ENCODE measurements around the gene VPS25. TPM values are rescaled to one million over a fixed set of nuclear protein-coding genes. Genes with fewer than 3 reads are reported as not detected.
A peak's percentile ranks its signal among the peaks of the same experiment; 100 is the strongest.

Gene VPS25
- total RNA-seq, 2 donors from 2014 or later = 17.8 to 23.9 TPM

GRCh38 chr17:42795061-42795460, 21.8 kb downstream of the VPS25 start:
- intact Hi-C loops (cut with DNase I) = no loop called here
- WGBS, 2 donors = 59 to 77% methylated on average over 4 of the region's 4 CpGs
- DNase-seq (no peak), ATAC-seq (no peak)
- H3K36me3 ChIP-seq (replicated peaks in 1 of 2; ENCODE audit: insufficient read depth in 1 of 2, low read depth in 2 of 2) = no peaks in the 10 kb centered on the region
- H3K4me3 ChIP-seq = no peak overlapping the region
- no peak overlapping the region for H3K27ac ChIP-seq
- peaks cover 39% of the 10 kb centered on the region for H3K4me1 ChIP-seq
- no peak for TF ChIP-seq CTCF (IDR thresholded peaks at IDR 0.05)
- no peak for TF ChIP-seq POLR2A (IDR thresholded peaks at IDR 0.05)
- H3K9me3 ChIP-seq = no peaks in the 10 kb centered on the region
- H3K27me3 ChIP-seq = no peaks in the 10 kb centered on the region

- no peaks in the 10 kb centered on the region for H3K9me3 ChIP-seq
- 83 to 95% methylated on average over 10 of the region's 10 CpGs for WGBS, 2 donors
- no peak overlapping the region for H3K27ac ChIP-seq
- ATAC-seq (no peak), DNase-seq (no peak)
- no peaks in the 10 kb centered on the region for H3K36me3 ChIP-seq (replicated peaks in 1 of 2; ENCODE audit: insufficient read depth in 1 of 2, low read depth in 2 of 2)
- H3K4me1 ChIP-seq = peaks cover 39% of the 10 kb centered on the region
- no peaks in the 10 kb centered on the region for H3K27me3 ChIP-seq
- TF ChIP-seq POLR2A (IDR thresholded peaks at IDR 0.05) (no peak), CTCF (IDR thresholded peaks at IDR 0.05) (no peak)
- H3K4me3 ChIP-seq = no peak overlapping the region
- intact Hi-C loops (cut with DNase I) = no loop called here
Measured at GRCh38 chr17:42795465-42795864, 22.2 kb downstream of the VPS25 start.

GRCh38 chr17:42796066-42796758, 23.0 kb downstream of the VPS25 start:
- ATAC-seq = no peak
- 79% methylated on average over 16 to 18 of the region's 18 CpGs for WGBS, 2 donors
- no peak for DNase-seq
- Histone ChIP-seq H3K4me1 (peaks cover 39% of the 10 kb centered on the region), H3K4me3 (no peak overlapping the region), H3K27ac (peak overlapping the region in 3 of 4 donors; percentile 88 to 94 (median 91)), H3K36me3 (replicated peaks in 1 of 2; ENCODE audit: insufficient read depth in 1 of 2, low read depth in 2 of 2) (no peaks in the 10 kb centered on the region), H3K9me3 (no peaks in the 10 kb centered on the region), H3K27me3 (no peaks in the 10 kb centered on the region)
- TF ChIP-seq POLR2A (IDR thresholded peaks at IDR 0.05) (no peak), CTCF (IDR thresholded peaks at IDR 0.05) (no peak)
- intact Hi-C loops (cut with DNase I) = no loop called here

- no peaks in the 10 kb centered on the region for H3K36me3 ChIP-seq (replicated peaks in 1 of 2; ENCODE audit: insufficient read depth in 1 of 2, low read depth in 2 of 2)
- H3K4me3 ChIP-seq = peak overlapping the region; percentile 68 to 87
- peaks cover 39% of the 10 kb centered on the region for H3K4me1 ChIP-seq
- DNase-seq (peak; percentile 67 to 85 (median 76)), ATAC-seq (peak; percentile 78)
- no peaks in the 10 kb centered on the region for H3K27me3 ChIP-seq
- no peaks in the 10 kb centered on the region for H3K9me3 ChIP-seq
- 18 to 29% methylated on average over 9 to 10 of the region's 10 CpGs for WGBS, 2 donors
- intact Hi-C loops (cut with DNase I) = no loop called here
- H3K27ac ChIP-seq = peak overlapping the region; percentile 87 to 94 (median 90)
- TF ChIP-seq POLR2A (IDR thresholded peaks at IDR 0.05) (peak; percentile 32 to 95 (median 90)), CTCF (IDR thresholded peaks at IDR 0.05) (no peak)
Measured at GRCh38 chr17:42797067-42798007, 24.1 kb downstream of the VPS25 start.

Data from body of pancreas (tissue), 4 donors.